ENCODE data around the gene RPL10A.

RPL10A gene

DNA sequence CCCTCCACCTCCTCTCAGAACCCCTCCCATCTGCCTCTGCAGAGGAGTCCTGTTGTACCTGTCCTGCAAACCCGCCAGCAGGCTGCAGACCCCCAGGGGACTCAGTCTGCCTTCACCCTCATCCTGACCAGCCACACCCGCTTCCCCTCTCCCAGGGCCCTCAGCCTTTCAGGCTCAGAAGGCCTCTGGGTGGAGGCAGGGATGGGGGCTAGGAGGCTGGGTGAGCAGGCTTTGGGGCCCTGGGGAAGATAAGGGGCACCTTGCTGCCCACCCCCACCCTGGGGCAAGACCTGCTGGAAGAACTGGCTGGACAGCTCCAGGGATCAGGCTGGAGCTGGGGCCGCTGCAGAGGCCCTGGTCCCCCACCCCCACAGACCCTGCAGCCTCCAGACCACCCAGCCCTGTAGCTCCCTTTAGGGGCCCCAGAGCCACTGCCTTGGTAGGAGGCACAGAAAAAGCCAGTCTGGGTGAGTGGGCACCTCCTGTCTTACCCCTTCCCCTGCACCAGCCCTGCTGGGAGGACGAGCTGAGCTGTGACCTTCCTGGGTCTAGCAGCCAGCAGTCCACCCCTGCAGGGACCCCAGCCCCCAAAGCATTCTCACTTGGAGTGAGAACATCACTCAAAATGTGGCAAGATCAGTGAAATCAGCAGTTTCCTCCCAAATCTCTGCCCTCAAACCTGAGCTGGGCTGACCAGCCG is 23.5 kb downstream of the RPL10A start:
- no peak for DNase-seq (ENCODE audit: low read depth, low spot score)

DNA sequence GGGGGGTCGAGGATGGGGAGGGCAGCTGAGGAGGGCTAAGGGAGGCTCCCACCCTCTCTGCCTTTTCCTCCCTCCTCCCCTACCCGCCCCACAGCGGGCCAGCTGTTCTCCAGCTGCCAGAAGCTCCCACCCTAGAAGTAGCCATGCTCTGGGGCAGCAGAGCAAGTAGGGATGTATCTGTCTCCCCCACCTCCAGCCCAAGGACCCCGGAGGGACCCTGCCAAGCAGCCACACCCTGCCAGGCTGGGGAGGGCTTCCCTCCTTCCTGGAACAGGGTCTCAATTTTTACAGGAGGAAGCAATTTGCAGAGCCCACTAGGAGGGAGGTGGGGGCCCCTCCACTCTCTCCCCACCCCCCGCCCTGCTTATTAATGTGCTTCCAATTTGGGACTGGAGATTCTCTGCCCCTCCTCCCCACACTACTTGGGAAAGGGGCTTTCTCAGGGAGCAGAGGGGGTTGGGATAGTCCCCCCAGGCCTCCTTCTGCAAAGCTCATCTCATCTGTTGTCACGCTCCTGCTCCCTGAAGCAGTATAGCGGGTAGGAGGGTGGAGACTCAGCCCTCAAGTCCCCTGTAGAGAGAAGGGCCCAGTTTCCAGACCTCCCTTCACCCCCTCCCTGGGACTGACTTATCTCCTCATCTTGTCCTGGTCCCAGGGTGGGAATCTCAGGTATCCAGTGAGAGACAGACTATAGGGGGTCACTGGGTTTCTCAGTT is 24.2 kb downstream of the RPL10A start:
- DNase-seq (ENCODE audit: low read depth, low spot score): no peak

DNA sequence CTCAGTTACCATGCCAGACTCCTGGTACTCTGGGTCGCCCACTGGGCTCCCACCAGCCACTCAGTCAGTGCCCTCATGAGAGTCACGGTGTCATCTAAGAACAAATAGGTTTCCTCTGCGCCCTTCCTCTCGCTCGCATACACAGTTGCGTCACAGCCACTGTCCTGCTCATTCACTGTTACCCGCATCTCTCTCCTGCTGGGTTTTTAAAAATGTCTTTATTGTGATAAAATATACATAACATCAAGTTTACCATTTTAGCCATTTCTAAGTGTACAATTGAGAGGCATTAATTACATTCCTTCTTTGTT is 24.7 kb downstream of the RPL10A start:
- DNase-seq (ENCODE audit: low read depth, low spot score): no peak

DNA sequence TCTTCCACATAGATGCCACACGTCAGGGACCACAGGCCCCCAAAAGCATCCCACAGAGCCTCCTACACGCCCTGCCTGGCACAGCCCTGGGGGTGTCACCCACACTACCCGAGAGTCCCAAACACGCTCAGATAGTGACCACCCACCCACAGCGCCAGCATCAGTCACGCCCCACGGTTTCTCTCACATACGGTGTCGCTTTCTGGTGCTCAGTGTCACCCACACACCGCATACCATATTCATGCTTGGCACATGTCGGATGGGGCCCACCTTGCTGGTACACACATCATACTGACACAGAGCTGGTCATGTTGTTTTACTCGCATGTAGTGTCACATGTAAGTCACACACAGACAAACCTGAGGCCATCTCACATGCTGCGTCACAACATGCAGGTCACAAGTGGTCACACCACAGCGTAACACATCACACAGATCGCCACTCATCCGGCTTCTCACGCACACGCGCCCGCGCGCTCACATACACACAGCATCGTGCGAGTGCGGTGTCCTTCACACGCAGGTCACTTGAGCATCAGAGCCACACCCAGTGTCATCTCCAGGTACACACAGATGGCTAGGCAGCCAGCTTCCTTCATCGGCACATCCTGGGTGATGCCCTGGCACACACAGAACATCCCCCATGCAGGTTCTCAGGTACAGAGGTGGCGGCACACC is 25.2 kb downstream of the RPL10A start:
- DNase-seq (ENCODE audit: low read depth, low spot score): no peak

DNA sequence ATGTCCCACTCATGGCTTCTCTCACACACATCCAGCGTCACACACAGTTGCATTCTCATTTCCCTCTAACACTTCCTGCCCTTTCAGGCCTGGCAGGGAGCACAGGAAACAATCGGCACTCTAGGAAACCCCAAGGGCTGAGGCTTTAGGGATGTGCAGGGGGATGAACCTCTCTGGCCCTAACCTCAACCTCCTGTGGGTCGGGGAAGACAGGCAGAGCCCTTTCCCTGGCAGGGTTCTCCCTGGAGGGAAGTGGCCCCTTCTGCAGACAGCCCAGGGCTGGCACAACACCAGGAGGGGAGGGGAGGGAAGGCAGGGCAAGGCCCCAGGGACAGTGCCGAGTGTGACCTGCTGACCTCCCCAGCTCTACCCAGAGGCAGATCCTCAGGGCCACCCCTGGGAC is 26.0 kb downstream of the RPL10A start:
- DNase-seq (ENCODE audit: low read depth, low spot score): no peak

DNA sequence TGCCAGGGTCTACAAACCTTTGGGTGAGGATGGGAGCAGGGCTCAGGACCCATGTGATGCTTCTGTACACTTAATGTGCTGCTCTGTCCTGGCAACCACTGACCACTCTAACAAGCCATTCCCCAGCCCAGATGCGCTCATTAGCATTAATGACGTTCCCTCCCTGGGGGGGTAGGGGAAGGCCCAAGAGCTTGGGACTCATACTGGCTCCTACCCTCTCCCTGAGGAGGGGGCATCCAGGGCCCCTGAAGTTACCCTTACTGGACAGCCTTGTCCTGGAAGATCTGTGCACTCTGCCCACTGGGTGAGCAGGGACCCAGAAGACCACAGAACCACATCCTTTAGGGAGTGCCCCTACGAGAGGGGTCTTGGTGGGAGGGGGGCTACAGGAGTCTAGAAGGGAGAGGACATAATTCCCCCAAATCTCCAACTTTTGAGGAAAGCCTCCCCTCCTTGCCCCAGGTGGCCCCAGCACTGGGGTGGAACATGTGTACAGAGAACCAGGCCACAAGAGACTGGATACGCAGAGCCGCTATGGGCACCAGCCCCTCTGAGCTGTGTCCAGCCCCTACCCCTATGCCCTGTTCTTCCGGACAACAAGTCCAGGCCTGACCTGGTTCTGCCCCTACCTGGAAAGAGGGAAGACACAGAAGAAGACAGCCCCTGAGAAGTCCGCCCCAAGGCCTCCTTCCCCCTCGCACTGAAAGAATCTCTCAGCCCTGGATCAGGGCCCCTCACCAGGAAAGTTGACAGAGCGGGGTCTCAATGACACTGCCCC is 27.2 kb downstream of the RPL10A start:
- DNase-seq (ENCODE audit: low read depth, low spot score): no peak

DNA sequence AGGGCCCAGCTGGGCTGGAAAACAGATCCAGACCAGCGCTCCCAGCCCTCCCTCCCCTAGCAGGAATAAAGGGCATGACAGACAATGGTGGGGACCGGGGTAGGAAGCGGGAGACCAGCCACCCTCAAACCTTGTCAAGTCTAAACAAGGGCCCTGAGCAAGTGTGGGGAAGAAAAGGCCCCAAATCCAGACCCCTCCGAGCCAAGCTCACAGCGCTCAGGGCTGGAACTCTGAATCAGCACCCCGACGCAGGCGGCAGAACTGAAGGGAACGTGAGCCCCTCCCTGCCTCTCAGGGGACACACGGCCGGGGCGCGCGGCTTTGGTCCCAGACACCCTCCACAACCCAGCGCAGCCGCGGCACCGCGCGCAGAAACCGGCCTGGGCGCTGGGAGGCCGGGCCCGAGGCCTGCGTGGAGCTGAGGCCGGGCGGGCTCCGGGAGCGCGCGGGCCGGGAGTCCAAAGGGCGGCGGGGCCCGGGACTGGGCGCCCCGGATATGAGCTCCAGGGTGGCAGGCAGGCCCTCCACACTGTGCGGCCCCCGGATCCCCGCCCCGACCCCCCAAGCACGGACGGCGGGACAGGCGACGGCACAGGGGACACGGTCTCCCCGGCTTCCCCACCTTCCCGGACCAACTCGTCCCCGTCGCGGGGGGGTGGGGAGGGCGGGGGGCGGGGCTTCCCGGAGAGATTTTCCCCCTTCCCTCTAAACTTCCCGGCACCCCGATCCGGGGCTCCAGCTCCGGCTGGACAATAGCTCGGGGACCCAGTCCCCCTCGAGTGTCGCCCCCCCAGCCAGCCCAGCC is 28.0 kb downstream of the RPL10A start:
- DNase-seq (ENCODE audit: low read depth, low spot score): no peak

DNA sequence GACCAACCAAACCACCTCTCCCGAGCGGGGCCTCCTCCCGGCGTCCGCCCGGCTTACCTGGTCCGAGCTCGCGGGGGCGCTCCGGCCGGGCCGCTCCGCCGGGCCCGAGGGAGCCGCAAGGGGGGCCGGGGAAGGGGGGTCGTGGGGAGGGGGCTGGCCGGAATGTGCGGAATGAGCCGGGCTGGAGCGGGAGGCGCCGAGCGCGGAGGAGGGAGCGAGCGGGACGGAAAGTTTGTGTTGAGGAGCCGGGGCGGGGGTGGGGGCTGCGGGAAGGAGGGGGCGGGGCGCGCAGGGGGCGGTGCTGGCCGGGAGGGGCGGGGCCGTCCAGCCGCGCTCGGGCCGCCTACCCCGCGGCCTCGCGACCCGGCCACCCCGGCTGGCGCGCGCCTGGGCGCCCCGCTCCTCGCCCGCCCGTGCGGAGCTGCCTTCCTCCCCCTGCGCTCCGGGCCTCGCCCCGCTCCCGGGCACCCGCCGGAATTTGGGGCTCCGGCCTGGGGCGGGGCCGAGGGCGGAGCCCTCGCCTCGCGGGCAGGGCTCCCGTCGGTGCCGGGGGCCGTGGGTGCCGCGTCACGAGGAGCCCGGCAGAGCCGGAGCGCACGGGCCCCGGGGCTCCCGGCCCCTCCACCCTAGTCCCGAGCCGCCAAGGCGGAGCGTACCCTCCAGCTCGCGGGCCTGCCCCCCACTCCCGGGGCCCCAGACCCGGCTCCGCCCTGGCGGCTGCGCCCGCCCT is 28.8 kb downstream of the RPL10A start, which contains the start of gene TEAD3:
Gene TEAD3 (minus strand): TSS at position 239 of the 730 bp plus-strand sequence.
- no peak for DNase-seq (ENCODE audit: low read depth, low spot score)

DNA sequence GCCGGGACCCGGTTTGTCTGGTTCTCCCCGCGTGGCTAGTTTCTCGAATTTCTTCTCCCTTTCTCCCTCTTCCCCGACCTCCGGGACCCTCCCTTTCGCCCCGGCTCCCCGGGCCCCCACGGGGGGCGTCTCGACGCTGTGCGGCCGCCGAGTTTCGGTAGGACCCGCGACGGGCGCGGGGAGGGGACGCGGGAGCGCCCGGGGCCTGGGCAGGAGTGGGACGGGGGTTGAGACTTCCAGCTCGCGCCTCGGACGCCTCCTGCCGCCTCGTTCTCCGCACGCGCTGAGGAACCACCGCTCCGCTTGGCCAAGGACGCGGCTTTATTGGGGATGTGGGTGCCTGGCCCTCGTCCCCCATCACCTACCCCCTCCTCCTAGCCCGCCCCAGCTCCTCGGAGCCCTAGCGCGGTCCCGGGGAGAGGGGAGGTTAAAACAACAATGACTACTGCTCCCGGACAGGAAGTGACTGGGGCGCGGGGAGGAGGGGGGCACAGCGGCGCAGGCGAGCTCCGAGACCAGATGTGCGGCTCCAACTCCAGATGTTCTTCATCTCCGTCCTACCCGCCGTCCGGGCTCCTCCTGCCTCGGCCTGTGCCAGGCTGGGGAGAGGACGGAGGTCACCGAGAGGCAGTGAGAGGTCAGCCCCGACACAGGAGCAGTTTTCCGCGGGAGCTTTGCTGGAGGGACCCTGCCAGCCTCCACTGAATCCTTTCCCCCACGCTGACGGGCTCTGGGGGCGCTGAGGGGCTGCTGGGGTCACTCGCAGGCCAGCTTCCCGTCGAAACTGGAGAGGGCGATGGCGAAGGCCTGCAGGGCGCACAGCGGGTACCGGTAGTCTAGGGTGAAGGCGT is 29.6 kb downstream of the RPL10A start:
- DNase-seq (ENCODE audit: low read depth, low spot score): peak; percentile 38

DNA sequence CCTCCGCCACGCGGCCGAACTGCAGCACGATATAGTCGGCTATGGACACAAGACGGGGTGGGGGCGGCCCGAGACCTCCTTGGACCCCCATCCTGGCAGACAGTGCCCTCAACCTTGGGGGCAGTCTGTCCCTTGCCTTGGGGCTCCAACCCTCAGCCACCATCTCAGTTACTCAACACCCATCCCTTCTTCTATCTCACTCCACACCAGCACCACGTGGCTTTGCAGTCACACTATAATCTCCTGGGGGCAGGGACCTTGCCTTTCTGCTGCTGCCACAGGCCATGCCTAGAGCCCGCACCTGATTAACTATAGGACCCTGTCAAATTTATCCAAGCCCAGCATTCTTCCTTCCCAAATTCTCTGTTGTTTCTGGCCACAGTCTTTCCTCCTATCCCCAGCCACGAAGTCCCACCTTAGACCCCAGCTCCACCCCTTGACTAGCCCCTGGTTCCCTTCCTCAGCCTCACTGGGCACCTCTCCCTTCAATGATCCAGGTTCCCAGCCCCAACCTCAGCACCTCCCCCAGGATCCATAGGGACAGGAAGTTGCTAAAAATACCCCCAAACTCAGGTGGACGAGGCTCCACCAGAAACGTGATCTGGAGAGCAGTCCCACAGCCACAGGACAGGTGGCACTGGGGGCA is 30.3 kb downstream of the RPL10A start:
- DNase-seq (ENCODE audit: low read depth, low spot score): no peak

DNA sequence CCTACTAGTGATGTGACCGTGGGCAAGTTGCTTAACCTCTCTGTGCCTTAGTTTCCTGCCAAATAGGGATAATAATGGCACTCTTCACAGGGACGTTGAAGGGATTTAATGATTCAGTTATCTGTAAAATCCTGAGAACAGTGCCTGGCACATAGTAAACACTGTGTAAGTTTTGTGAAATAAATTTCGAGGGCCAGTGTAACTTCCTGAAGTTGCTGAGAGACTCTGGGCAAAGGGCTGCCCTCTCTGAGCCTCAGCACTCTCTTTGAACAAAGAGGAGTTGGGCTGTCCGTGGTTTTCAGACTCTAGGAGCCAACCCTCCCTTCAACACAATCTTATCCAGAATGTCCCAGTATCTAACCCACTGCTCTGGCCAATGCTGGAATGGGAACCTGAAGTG is 31.2 kb downstream of the RPL10A start:
- no peak for DNase-seq (ENCODE audit: low read depth, low spot score)

DNA sequence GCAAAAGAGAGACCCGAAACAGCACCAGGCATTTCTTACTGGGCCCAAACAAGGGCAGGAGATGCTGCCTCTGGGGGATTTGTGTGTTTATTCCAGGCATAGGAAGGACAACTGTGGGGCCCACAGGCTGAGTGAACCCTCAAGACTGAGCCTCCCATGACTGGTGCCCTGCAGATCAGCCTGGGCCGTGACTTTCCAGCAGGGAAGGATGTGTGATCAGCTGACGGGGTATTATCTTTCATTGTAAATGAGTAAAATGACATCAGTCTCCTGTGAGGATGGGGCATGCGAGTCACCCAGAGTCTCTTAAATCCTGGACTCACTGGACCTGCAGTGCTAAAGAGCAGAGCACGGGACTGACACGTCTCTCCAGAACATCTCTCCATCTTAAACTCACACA is 32.6 kb downstream of the RPL10A start:
- DNase-seq (ENCODE audit: low read depth, low spot score): no peak

DNA sequence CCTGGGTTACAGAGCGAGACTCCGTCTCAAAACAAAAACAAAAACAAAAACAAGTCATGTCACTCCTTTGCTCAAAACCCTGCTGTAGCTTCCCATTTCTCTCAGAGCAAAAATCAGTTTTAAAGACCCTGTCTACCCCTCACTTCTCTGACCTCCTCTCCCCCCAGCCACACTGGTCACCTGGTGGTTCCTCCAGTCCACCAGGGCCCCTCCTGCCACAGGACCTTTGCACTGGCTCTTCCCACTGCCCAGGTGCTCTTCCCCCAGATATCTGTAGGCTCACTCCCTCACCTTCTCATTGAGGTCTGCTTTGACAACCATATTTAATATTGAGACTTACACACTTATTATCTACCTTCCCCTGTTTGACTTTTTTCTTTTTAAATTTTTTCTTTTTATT is 33.6 kb downstream of the RPL10A start:
- DNase-seq (ENCODE audit: low read depth, low spot score): no peak

DNA sequence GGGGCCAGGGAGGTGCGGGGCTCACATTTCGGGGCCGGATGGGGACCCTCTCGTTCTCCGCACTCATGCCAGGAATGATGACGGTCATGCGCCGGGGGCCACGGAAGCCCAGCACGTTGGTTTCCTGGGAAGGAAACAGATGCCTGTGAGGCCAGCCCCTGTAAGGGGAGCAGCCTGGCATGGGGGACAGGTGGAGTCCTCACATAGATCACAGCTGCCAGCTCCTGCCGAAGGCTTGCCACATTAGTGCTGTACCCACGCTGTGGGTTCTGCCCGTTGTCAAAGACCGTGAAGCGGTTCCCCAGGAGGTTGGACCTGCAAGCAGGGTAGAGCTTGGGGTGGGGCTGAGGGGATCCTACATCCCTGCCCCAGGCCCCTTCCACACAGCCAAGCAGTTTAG is 35.3 kb downstream of the RPL10A start:
- no peak for DNase-seq (ENCODE audit: low read depth, low spot score)

DNA sequence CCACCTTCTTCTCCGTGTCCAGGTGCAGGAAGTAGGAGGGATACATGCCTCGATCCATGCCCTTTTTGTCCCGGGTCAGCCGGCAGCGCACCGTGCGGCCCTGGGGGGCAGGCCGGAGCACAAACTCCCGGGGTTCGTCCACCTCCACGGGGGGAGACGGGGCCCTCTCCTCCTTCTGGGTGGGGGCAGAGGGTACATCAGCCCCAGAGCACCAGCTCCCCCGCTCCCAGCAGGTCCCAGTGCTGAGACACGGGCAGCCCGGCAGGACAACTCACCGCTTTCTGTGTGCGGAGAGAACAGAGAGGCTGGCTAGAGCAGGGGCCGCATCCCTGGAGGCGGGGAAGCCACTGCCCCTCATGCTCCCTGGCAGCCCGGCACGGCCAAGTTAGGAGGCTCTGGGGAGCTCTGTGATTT is 37.8 kb downstream of the RPL10A start:
- DNase-seq (ENCODE audit: low read depth, low spot score): no peak

DNA sequence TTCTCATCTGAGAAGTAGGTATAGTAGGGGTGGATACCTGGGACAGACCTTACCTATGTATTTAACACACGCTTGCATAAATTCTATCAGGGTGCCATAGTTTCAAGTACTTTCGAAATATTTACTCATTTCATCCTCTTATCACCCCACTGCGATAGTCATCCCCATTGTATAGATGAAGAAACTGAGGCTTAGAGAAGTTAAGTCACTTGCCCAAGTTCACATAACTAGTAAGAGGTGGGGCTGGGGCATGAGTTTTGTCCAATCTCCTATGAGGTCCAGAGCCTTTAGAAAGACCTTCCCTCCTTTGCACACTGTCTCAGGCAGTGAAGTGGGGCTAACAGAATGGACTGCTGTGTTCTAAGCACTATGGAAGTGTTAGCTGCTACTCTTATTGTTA is 38.3 kb downstream of the RPL10A start:
- no peak for DNase-seq (ENCODE audit: low read depth, low spot score)

DNA sequence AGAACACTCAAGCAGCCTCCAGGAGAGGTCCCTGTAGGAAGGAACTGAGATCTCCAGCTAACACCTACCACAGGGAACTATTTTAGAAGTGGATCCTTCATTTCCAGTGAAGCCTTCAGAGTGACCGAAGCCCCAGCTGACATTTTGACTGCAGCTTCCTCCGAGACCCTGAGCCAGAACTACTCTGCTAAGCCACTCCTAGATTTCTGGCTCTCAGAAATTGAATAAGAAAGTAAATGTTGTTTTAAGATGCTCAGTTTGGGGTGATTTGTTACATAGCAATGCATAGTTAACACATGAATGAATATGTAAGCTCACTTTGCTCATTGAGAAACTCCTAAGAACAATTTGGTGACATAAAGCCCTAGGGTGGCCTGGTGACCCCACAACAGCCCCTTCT is 39.0 kb downstream of the RPL10A start:
- DNase-seq (ENCODE audit: low read depth, low spot score): no peak

DNA sequence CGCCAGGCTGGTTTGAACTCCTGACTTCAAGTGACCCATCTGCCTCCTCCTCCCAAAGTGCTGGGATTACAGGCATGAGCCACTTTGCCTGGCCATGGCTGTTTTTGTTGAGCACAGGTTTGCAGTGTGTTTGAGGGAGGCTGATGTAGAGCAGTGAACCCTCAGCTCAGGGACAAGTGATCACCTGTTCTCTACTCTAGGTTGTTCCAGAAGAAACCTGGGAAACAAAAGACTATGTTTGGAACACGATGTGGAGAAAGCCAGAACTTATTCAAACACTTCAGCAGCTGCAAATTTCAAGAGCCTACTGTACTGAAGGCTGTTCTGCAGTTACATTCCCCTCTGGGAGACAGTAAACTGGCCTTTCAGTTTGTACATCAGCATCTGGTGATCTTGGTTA is 39.8 kb downstream of the RPL10A start:
- DNase-seq (ENCODE audit: low read depth, low spot score): no peak

DNA sequence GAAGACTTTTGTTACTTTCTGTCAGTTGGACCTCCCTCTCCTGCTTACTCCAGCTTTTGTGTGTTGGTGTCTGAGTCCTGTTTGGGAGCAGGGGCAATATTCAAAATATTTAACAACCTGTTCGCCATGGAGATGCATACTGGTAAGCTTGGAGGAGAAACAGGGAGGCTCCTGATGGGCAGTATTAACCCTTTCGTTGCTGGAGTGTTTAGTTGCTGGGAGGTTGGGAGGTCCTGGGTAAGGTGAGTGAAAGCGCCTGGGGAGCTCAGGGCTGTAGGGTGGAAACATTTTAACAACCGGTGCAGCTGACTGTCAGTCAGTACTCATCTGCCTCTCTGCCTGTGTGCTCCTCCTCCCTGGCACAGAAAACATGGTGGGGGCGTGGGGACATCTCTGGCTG is 40.3 kb downstream of the RPL10A start:
- no peak for DNase-seq (ENCODE audit: low read depth, low spot score)
